CD4-positive, alpha-beta T cell treated with Interleukin-4 for 1 hour (primary cell): ENCODE results near the gene PDXP.

Experiments
- DNase-seq, 2 donors: peaks; one replicate each; pipeline ENCODE4 v3.0.0-alpha.2; 2020 to 2022

Gene PDXP

DNA sequence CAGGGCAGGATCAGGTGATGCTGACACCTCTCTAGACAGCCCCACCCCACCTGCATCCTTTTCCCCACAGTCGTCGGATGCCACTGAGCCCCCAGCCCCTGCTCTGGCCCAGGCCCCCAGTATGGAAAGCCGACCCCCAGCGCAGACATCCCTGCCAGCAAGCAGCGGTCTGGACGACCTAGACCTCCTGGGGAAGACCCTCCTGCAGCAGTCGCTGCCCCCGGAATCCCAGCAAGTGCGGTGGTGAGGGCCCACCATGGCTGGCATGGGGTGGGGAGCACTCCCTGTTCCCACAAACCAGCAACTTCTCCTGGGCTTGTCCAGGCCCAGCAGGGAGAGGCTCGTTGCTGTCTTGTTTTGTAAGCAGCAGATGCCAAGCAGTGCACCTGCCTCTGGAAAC is 28.6 kb upstream of the PDXP start:
- no peak for DNase-seq

DNA sequence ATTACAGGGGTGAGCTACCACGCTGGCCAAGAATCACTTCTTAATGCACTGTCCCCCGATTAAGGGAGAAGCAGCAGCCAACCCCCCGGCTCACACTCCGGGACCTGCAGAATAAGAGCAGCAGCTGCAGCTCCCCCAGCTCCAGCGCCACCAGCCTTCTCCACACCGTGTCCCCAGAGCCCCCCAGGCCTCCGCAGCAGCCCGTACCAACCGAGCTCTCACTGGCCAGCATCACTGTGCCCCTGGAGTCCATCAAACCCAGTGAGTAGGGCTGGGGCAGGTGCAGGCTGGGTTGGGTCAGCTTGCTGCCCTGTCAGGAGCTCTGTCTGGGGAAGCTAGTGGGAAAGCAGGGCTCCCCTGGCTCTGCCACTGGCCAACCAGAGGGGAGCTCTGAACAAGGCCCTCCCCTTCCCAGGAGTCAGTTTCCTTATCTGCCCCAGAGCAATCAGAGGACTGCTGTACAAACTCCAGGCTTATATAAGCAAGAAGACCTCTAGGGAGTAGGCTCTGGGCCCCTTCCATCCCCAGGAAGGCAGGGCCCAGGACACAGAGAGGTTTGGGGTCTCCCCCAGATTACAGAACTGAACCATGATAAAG is 27.6 kb upstream of the PDXP start:
- DNase-seq: no peak

GRCh38 chr22:37631448-37632173 is 26.9 kb upstream of the PDXP start:
- peak in 1 of 2 donors; percentile 45 for DNase-seq

DNA sequence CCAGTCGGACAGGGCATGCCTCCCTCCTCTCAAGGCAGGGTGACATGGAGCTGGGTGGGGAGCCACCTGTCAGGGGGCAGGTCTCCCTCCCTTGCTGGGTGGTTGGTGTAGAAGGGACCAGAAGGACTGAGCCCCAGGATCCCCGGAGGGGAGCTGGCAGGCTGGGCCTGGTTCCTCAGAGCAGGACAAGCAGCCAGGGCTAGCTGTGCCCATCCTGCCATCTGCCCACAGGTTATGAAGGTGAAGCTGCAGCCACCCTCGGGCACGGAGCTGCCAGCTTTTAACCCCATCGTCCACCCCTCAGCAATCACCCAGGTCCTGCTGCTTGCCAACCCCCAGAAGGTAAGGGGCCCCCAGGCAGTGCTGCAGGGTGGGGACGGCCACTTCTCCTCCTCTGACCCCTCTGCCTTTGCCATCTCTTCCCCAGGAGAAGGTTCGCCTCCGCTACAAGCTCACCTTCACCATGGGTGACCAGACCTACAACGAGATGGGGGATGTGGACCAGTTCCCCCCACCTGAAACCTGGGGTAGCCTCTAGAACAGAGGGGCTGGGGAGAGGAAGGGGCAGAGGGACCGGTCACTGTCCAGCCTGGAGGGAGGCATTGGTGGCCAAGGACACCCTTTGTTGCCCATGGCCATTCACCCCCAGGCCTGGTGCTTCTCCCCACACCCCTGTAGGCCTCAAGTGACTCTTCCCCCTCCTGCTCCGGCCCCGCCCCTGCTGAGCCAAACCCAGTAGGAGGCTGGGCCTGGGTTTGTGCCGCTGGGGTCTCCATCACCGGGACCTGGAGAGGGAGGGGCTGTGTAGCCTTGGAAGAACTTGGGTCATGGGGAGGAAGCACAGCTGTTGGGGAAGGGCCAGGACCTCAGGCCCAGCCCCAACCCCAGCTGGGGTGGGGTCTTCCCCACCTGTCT is 26.1 kb upstream of the PDXP start:
- no peak for DNase-seq

DNA sequence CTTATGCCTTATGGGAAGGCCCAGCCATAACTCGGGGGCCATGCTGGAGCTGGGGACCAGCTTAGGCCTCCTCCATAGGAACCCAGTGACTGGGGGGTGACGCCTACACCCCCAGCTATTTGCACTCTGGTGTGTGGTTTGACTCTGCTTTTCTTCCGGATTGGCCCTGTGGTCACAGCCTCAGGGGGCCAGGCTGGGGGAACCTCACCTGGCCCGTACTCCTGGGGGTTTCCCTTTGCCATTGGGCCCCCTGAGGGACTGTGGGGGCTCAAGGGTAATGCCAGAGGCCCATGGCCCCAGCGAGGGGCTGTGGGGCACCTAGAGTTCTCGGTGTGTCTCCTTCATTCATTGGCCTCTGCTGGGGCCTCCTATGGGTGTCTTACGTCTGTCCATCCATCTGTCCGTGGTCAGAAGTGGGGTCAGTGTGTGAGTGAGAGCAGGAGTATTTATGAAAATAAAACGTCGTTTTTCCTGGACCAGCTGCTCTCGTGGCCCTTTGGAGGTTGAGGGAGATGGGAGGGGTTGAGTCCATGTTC is 25.4 kb upstream of the PDXP start:
- peak; percentile 51 to 65 for DNase-seq

DNA sequence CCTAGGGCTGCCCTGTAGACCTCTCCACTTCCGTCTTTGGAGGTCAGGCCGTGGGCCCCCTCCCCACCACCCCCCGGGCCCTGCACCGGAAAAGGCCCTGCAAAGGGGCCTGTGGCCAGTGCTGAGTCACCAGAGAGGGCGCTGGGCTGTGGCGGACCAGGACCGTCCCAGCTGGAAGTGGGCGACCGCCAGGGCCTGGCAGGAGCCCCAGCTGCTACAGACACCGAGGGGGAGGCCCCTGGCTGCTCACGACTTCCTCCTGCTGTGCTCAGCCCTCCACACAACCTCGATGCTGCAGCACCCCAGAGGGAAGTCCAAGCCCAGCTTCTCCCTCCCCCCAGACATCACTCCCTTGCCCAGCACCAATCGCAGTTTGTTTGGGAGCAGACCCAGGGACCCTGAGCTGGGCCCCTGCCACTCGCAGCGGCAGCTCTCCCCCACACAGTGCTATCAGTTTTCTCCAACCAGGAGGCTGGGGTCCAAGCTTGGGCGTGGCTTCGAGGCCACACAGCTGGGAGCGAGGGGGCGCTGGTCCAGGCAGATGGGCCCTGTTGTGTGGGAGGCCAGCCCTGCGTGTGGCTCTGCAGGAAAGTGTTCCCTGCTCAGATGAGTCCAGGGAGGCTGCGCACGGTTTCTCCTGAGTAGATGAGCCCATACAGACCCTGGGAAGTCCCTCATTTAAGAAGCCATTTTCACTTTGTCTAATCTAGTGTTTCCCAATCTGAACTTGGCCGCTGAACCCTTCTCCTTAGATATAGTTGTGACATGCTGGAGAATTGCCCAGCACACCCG is 24.7 kb upstream of the PDXP start:
- peak; percentile 60 to 75 for DNase-seq

DNA sequence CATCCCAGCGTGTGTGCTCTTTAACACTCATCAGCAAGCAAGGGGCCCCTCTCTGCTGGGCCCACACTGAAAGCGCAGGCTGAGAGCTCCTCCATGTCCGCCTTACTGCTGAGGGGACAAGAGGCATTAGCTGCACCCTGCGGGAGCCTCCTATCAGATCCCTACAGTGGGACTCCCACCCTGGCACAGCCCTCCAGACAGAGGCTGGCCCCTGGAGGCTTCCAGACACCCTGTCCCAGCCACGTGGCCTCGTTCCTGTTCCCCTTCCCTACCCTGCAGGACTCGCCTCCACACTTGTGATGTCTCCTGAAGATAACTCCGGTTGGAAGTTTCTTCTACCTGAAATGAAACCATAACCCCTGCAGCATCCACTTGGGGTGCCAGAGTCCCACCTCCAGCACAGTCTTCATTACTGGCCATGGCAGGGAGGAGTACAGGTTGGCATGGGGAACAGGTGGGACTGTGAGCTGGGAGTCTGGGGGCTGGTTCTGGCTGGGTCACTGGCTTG is 24.1 kb upstream of the PDXP start:
- peak in 1 of 2 donors; percentile 34 for DNase-seq

GRCh38 chr22:37635157-37635556 is 23.4 kb upstream of the PDXP start:
- no peak for DNase-seq

- peak in 1 of 2 donors; percentile 31 for DNase-seq
Measured at GRCh38 chr22:37636186-37636948, 22.2 kb upstream of the PDXP start.

- DNase-seq: no peak
Measured at GRCh38 chr22:37636949-37637273, 21.6 kb upstream of the PDXP start.

DNA sequence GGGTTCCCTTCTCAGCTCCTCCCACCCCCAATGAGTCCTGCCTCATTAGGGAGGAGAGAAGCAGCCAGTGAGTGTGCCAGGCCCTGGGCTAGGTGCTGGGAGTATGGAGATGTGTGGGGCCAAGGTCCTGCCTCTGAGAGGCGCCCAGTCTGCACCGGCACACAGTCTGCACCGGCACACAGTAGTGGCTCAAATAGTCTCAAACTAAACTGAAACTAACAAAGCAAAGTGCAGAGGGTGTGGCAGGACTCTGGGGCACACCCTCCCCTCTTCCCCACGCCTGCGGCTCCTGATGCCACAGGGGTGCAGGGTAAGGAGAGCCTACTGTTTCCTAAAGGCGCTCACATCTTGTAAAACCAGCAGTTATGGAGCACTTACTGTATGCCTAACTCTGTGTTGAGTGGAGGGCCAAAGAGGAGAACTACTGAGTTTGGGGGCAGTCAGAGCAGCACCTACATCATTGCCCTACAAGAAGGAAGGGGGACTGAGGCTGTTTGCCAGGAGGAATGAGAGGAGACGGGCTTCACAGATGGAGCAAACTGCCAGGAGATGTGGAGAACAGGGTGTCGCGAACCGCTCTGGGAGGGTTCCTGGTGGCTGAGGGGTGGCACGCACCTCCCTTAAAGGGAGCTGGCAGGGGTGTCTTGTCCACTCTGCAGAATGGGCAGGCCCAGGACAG is 20.0 kb upstream of the PDXP start:
- DNase-seq: peak in 1 of 2 donors; percentile 53

DNA sequence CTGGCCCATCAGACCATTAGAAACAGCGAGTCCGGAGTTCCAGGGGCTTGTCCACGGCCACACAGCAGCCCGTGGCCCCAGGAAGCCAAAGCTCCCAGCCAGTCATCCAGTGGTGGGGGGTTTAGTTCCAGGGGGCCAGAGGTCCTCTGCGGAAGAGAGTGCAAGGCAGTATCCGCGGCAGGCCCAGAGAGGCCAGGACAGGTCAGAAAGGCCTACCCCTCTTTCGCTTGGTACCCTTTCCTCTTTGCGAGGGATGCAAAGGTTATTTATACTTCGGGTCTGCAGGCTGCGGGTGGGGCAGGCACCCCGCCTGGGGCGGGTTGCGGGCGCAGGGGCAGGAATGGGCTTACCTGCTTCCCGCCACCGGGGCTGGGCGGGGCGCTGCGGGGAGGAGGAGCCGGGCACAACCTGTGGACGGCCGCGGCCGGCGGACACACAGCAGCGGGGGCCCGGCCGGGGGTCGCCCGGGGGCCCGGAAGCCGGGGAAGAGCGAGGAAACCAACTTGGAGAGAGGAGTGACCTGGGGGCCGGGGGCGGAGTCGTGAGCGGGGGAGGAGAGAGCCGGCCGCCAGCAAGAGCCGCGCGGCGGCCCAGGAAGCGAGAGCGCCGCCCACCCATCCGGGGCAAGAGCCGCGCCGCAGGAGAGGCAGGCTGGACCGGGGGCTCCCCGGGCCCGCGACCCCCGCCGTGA is 19.3 kb upstream of the PDXP start, which contains the start of gene SH3BP1:
SH3BP1 (plus strand) TSS at position 600 of the 691 bp plus-strand sequence. CDS start 119 bp downstream, outside the sequence.
- peak; percentile 42 to 64 for DNase-seq

DNA sequence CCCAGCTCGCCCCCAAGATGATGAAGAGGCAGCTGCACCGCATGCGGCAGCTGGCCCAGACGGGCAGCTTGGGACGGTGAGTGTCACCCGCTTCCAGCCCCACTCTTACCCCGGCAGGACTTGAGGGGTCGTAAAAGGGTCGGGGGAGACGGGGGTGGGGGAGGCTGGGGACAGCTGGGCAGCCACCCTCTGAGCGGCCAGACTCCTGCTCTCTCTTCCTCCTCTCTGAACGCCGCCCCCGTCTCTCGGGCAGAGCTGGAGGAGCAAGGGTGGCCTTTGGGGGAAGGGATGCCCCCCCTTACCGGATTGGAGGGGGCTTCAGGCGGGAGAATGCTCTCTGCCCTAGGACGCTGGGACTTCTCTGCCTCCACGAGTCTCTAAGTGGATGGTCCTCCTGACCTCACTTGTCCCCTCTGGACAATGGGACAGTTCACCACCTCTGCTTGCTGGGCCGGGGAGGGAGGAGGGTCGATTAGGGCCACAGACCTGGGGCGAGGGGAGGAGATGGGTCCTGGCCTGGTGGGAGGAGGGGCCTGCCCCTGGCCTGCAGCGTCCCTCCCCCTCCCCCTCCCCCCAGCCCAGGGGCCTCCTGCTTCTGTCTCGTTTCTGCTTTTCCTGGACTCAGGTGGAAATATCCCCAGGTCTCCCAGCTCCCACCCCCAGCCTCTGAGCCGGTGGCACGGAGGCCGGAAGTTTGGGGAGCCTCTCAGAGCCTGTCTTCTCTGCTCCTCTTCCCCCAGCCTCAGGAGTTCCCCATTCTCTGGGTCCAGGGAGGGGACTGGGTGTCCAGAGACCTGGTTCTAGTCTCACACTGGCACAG is 18.5 kb upstream of the PDXP start:
- DNase-seq: peak; percentile 29 to 37

DNA sequence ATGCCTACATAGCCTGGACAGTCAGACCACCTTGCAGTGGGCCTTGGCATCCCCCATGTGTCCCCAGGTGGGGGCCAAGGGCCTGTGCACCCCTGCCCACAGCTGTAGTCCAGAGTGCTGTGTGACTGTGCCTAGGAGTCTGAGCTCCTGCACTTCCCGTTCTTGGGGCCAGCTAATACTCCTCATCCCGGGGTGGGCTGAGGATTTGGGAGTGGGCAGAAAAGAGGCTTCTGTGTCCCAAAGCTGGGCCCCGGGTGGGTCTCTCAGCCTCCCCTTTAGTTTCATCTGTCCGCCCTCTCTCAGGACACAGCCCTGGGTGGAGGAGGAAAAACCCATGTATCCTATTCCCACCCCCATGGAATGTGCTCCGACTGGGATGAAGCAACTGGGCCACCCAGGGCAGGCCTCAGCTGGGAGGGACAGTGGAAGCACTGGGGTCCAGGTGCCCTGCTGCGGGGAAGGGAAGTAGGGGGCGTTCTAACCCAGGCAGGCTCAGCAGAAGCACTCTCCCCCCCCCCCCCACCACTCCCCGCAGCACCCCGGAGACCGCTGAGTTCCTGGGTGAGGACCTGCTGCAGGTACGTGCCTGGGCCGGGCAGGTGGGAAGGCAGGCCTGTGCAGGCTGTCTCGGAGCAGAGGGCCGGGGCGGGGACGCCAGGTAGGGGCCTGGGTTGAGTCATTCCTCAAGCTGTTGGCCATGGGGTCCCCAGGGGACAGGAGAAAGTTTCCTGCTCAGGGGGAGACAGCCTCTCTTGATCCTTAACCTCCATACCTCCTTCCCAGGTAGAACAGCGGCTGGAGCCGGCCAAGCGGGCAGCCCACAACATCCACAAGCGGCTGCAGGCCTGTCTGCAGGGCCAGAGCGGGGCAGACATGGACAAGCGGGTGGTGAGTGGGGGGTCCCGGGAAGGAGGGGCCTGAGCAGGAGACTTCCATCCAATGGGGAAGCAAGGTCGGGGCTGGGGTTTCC is 17.6 kb upstream of the PDXP start:
- DNase-seq: peak in 1 of 2 donors; percentile 37

DNA sequence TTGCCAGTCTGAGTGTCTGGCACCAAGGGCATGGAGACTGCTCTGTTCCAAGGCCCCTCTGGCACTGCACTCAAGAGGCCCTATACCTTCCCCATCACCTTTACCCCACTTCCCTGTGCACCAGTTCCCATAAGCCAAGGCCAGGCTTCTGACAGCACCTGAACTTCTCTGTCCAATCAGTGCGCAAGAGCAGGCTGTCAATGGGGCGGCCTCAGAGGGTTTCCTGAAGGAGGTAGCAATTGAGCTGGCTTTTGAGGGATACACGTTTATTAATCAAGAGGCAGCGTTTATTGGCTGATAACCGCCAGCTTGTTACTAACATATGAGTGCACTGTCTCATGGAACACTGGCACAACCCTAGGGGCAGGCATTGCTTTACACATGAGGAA is 17.0 kb upstream of the PDXP start:
- DNase-seq: no peak

GRCh38 chr22:37643225-37643847 is 15.2 kb upstream of the PDXP start:
- DNase-seq: peak; percentile 83 to 85

- DNase-seq: no peak
Measured at GRCh38 chr22:37647317-37647716, 11.2 kb upstream of the PDXP start.

- no peak for DNase-seq
Measured at GRCh38 chr22:37647928-37648327, 10.6 kb upstream of the PDXP start.
